HT1080 (cell line): ENCODE measurements around the gene CBX7. TPM values are rescaled to one million over a fixed set of nuclear protein-coding genes. Genes with fewer than 3 reads are reported as not detected.

Experiments
- DNase-seq: peaks from one replicate; pipeline ENCODE4 v3.0.0-alpha.2; 2015; ENCODE audit warnings: low read depth
- polyA plus RNA-seq, 2 experiments: library from polyadenylated mRNA; depleted of rRNA; stranded (reverse); fragments of >200 nt; gene quantifications; 2 replicates each; pipeline ENCODE4 v1.2.3, GENCODE V29; 2015
- total RNA-seq: library from RNA; depleted of rRNA; stranded (reverse); fragments of >200 nt; shearing (Covaris generic); gene quantifications from 2 replicates; pipeline ENCODE4 v1.2.3, GENCODE V29; 2014; rRNA removed

The CBX7 gene
- 0.79 and 0.80 TPM in 2 replicates for total RNA-seq
- polyA plus RNA-seq (2015; cell fraction: cytosol; rRNA removed): 4.8 and 5.6 TPM in 2 replicates
- 7.8 and 10.8 TPM in 2 replicates for polyA plus RNA-seq (2015; cell fraction: nucleus; rRNA removed)

DNA sequence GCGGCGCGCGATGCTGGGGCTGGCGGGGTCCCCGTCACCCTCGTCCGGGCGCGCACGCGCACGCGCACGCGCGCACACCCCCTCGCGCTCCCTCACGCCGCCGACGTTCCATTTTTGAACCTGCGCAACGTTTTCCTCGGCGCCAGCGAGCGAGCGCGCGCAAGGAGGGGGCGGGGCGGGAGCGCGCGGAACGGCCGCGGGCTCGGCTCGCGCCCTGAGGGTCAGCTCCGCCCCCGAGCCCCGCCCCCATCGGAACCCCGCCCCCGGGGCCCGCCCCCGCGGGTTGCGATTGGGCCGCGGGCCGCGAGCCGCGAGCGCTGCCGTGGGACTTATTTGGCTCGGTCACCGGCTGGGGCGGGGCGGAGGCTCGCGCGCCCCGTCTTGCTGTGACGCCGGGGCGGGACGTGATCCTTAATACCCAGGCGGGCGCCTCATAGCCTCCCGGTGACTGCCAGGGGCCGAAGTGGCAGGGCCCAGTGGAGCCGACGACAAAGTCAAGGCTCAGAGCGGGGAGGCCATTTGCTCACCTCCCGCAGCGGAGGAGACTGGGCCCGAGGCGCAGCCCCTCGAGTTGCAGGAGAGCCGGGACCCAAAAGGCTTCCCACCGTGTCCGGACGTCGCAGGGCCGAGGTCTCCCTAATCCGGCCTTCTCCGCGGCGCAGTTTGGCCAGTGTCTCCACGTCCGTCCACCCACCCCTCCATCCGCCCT is at the start of gene CBX7:
TSS of gene CBX7 (minus strand) at position 170 of the 709 bp plus-strand sequence. CDS start 236 bp downstream, outside the sequence.
- peak; percentile 63 for DNase-seq

DNA sequence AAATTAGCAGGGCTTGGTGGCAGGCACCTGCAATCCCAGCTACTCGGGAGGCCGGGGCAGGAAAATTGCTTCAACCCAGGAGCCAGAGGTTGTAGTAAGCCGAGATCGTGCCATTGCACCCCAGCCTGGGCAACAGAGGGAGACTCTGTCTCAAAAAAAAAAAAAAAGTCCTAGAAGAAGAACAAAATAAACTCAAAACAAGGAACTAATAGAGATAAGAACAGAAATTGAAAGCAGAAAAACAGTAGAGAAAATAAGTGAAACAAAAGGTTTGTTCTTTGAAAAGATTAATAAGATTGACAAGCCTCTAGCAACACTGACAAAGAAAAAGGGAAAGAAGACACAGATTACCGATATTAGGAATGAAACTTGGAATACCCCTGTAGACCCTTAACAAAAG is 45.1 kb upstream of the CBX7 start:
- no peak for DNase-seq

DNA sequence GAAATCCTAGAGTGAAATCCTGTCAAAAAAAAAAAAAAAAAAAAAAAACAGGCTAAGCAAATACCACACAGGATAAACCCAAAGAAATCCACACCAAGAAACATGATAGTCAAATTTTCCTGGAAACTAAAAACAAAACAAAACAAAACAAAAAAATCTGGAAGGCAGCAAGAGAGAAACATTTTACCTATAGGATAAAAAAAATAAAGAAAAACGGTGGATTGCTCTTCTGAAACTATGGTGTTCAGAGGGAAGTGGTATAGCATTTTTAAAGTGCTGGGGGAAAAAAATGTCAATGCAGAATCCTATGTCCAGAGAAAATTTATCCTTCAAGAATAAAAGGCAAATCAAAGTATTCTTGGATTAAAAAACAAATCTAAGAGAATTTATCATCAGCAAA is 41.6 kb upstream of the CBX7 start:
- DNase-seq: no peak

DNA sequence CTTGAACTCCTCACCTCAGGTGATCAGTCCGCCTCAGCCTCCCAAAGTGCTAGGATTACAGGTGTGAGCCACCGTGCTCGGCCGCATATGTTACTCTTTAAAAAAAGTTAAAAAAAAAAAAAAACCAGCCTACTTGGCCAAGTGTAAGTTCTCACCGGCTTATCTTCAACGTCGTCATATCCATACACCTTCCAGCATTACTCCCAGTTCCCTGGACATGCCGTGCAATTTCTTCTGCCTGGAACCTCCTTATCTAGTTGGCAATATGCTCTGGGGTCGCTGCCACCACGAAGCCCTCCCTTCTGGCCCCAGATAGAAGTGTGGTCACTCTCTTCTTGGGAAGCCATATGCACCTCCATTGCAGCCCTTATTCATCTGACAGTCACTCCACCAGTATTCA is 36.3 kb upstream of the CBX7 start:
- DNase-seq: no peak

DNA sequence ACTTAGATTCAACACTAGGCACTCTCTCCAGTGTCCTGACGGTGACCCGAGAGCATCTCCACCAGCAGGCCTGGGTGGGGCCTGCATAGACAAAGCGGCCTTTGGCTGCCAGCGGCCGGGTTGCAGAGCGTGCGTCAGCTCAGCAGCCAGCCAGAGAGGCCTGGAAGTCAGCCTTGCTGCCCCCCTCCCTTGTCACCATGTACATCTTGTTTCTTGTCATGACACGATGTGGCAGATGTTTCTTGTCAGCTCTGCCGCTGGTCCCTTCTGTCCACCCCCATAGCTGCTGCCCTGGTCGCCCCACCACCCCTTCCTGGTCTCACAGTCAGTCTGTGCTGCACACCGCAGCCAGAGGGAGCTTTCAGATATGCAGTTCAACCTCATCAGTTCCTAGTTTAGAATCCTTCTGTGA is 33.1 kb upstream of the CBX7 start:
- DNase-seq: no peak

DNA sequence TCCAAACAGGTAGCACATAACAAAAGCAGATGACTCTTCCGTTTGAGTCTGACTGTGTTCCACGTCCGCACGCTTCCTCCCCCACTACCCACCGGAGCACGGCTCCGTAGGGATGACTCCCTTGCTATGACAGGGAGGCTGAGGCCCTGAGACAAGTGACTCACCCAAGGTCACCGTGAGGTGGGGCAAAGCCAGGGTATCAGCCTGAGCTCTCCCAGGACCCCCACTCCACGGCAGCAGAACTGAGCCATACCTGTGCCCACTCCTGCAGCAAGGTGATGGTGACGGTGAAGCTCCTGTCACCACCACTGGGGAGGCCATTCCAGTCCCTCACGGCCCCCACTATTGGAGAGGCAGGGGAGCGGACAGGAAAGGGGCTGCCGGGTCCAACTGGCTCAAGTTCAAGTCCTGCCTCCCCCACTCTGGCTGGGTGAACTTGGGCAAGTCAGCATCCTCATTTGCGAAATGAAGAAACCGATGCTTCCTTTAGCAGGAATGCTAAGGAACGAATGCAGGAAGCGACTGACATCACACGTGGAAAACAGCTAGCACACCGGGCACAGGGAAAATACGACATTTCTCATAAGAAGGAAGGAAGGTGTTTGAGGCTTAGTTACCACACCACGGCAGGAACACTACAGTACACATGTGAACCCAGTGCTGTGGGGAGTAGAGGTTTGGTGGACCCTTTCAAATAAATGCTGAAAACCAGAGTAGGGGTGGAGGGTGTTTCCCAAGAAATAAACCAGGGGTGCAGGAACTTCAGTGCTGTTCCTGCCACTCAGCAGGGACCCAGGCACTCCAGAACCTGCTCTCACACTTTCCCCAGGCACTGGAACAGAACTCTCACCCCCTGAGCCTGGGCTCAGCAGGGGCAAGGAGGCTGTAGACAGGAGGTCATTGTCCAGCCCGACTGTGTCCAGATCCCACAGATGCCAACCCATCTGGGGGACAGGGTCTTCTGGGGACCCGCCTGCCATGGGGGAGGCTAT is 32.4 kb upstream of the CBX7 start:
- no peak for DNase-seq

DNA sequence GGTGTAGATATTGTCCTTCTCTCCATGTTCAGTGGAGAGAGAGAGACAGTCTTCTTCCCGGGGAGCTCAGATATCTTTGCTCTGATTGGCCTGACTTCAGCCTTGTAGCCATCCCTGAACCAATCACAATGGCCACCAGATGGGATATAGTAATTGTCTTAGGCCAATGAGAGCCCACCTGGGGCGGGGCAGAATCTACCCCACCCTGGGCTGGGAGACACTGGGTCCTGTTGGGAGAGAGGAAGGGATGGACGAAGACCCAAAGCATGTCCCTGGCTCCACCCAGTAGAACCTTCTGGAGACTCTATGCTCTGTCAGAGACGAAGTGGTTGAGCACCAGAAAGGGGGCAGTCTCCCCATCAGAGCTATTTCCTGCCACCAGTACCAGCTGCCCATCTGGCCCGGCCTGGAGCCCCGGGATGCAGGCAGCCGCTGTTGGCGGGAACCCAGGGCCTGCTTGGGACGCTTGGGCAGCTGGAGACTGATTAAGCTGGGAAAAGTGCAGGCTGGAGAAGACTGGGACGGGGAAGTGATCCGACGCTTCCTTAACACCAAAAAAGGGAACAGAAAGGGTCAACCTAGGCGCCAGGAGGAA is 31.6 kb upstream of the CBX7 start:
- peak; percentile 32 for DNase-seq

DNA sequence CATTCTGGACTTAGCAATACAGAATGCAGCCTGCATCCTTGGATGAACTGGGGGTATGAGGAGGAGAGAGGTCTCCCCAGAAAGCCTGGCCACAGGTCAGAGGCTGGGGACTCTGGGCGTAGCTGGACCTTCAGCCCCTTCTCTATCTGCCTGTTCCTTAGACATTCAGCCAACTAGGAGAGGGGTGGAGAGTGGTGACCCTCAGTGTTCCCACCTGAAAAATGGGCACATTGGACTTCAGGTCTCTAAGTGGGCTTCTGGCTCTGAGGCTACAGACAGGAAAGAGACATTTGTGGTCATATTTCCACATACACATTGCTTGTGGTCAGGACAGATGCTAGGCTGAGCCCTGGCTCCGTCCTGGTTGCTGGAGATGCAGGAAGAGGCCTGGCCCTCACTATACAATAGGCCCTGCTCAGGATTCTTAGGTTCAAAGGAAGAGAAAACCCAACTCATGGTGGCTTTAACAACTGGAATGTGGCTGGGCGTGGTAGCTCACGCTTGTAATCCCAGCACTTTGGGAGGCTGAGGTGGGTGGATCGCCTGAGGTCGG is 30.1 kb upstream of the CBX7 start:
- DNase-seq: peak; percentile 32

DNA sequence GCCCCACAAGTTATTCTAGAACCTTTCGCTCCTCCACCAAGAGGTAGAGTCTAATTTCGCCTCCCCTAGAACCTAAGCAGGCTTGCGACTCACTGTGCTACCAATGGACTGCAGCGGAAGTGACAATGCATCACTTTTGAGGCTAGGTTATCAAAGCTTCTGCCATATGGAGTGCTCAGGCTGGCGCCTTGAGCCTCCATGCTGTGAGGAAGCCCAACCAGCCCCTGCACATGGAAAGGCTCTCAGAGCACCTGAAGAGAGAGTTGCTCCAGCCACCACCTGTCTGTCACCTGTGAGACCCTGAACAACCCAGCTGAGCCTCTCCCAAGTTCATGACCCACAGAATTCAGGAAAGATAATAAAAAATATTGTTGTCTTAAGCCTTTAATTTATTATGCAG is 29.3 kb upstream of the CBX7 start:
- no peak for DNase-seq

DNA sequence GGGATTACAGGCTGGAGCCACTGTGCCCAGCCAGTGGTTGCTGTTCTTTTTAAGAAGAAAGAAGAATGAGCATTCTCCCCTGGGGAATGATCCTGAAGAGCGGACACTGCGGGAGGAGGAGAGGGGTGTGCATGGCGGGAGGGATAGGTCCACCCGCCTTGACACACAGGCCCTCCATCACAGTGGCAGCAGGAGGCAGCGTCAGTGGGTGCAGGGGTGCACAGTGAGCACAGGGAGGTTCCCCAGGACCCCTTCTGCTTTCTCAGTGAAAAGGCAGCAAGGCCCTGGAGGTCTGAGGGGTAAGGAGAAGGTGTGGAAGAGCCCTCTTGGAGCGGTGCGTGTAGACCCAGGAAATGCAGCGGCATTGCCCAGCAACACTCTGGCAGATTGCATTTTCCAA is 28.9 kb upstream of the CBX7 start:
- no peak for DNase-seq

DNA sequence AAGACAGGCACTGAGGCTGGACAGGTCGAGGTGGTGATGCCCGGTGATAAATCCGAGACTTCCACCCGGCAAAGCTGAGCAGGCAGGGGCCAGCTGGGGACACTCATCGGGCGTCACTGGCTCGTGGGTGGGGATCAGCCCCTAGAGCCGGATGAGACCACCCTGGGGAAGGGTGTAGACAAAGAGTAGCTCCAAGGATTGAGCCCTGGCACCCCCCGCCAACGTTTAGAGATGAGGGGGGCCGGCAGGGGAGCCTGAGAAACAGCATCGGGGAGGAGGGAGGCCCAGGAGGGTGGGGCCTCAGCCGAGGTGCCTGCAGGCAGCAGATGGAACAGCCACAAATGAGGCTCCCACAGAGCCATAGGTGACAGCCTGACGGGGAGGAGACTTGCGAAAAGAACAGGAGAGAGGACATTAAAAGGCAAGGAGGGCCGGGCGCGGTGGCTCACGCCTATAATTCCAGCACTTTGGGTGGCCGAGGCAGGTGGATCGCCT is 27.4 kb upstream of the CBX7 start:
- no peak for DNase-seq

DNA sequence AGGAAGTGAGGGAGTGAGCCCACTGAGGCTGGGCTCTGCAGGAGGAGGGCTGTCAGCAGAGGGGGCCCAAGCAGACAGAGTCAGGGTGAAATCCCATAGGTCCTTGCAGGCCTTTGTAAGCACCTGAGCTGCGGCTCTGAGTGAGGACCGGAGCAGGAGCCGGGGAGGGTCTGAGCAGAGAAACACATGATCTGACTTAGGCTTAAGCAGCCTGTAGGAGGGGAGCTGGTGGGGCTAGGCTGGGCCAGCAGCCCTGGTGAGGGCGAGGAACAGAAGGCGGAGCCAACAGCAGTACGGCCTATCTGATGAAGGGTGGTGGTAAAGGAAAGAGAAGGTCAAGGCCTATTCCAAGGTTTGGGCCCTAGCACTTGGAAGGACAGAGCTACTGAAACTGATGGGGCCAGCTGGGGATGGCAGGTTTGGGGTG is 26.9 kb upstream of the CBX7 start:
- no peak for DNase-seq

DNA sequence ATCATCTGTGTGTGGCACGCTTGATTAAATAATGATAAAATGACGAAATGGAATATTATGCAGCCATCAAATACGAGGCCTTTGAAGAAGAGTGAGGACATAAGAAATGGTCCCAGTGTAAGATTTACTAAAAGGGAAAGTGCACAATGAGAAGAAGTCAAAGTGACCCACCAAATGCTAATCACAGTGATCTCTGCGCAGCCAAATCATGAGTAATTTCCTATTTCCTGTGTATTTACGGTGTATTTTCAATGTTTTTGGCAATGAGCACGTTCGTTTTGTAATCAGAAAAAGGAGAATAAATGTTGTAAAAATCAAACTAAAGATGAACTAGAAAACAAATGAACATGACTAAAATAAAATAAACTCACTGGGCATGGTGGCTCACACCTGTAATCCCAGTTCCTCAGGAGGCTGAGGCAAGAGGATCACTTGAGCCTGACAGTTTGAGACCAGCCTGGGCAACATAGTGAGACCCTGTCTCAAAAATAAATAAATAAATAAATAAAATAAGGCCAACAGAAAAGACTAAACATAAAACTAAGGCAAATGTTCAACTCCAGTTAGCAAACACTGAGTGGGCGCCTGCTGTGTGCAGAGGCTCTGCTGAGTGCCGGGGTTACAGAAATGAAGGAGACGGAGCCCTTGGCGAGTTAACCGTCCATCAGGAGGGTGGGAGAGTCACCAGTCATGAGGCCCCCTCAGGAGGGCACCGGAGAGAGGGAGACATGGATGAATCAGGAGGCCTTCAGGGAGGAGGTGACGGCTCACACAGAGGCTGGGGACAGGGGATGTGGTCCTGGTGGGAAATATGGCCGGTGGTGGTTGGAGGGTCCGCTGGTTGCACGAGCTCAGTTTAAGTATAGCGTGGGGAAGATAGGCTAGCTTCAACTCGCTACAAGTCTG is 26.0 kb upstream of the CBX7 start:
- peak; percentile 45 for DNase-seq

DNA sequence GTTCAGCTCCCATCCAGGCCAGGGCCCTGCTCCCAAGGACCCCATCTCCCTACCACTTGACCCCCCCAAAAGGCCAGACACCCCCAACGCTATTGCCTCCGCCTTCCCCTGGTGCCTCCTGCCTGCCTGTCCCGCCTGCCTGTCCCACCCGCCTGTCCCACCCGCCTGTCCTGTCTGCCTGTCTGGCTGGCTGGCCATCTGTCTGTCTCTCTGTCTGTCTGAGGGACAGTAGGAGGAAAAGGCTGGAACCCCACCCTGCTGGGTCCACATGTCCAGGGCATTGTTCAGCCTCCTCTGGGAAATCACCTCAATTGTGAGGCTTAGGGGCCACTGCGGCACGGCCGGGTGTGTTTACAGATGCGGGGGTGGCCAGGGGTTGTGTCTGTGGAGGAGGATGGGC is 25.3 kb upstream of the CBX7 start:
- no peak for DNase-seq

DNA sequence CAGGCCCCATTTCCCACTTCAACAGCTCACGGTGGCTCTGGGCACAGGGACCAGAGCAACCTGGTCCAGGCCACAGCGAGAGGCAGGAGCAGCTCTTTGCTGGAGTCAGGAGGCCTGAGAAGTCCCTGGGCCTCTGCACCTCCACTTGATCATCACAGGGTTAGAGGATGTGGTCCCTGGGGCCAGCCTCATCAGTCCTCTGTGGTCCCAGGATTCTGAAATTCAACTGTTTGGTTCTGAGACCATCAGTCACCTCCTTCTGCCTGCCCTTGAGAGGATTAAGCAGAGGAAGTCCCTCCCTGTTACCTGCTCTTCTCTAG is 24.9 kb upstream of the CBX7 start:
- no peak for DNase-seq

DNA sequence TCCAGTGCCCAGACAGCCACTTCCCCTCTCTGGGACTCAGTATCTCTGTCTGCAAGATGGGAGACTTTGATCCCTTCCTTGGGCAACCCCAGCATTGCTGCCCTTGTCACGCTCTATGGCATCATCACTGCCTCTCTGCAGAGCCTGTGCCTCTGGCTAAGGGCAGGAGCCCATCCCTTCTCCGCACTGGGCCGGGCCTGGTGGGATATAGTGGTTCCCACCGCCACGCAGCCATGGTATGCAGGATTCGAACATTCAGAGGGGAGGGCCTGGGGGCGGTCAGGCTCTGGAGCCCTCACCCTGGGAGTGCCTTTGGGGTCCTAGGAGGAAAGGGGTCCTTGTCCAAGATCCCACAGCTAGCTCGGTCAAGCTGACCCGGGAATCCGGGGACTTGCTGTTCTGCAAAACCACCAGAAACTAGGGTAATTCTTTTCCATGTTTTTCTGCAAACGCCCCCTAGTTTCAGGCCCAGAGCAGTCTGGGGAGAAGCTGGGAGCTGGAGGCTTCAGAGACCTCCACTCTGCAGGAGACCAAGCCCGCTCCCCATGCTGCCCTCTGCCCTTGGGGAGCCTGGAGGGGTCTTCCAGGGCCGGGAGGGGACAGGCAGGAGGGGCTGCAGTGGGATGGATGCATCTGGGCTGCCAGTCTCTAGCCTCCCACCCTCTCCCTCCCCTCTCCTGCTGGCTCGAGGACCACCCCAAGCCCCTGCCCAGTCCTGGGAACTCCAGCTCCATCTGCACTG is 24.4 kb upstream of the CBX7 start:
- no peak for DNase-seq

DNA sequence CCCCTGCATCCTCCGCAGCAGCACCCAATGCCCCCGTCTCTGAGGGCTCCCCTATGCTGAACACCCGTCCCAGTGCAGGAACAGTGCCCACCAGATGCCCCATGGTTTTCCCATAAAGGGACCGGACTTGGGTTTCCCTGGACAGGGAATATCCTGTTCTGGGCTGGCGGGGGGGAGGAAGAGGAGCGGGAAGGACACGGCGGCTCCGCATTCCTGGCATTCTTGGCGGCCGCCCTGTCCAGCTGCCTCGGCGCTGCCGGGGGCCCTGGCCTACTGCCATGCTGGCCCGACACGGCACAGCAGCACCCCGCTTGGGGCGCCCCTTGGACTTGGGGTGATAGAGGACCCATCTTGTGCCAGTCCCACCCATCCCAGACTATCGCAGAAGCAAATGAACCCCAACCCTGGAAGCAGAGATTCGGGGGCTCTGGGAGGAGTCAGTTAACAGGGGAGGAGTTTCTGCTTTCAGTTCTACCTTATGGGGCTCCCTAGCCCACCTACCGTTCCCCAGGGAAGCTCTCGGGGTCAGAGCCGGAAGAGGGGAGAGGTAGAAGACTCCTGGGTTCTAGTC is 23.7 kb upstream of the CBX7 start:
- peak; percentile 83 for DNase-seq

DNA sequence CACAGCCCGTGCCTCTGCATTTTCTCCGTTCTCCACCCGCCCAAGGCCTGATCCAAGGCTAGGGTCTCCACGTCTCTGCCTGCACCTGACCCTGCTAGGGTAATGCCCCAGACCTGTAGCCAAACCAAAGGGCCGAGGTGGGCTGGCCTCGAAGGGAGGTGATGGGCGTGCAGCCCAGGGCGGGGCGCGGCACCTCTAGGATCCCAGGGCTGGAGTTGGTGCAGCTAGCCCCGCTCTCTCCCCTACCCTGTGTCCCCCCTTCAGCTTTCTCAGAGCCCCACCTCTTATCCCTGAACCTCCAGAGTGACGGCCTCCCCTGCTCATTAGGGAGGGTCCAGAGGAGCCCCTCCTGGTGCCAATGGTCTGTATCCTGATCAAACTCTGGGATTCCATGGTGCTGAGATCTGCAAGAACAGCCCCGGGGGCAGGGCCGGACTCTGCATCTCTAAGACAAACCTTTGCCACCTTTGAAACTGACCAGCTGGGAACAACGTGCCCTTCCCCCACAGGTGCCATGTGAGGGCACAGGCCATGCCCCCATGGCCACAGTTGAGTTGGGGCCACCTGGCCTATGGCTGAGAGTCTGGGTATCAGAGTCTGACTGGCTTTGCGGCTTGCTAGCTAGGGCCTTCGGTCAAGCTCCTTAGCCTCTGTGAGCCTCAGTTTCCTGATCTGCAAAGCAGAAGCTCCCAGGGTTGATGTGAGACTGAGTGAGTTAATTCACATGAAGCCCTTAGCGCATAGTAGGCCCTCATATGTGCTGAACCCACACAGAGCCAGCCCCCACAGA is 23.1 kb upstream of the CBX7 start:
- no peak for DNase-seq
